GM12873 (cell line): ENCODE data around the gene CDH13.

Source experiments
- CTCF ChIP-seq: IDR thresholded peaks from 2 replicates; pipeline ENCODE4 v1.5.1; 2012; ENCODE audit warnings: low read depth, mild to moderate bottlenecking, moderate library complexity, low read length, control low read depth; ENCODE audit not compliant: insufficient read depth; ENCODE audit errors: missing control alignments

Gene CDH13

DNA sequence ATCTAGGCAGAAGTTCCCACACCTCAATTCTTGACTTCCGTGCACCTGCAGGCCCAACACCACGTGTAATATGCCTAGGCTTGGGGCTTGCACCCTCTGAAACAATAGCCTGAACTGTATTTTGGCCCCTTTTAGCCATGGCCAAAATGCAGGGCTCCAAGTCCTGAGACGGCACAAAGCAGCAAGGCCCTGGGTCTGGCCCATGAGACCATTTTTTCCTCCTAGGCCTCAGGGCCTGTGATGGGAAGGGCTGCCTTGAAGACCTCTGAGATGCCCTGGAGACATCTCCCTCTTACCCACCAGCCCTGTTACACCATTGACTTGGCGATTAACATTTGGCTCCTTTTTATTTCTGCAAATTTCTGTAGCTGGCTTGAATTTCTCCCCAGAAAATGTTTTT is 238.6 kb downstream of the CDH13 start:
- TF ChIP-seq CTCF = no peak

- no peak for TF ChIP-seq CTCF
Observed at GRCh38 chr16:82867485-82867884, 240.7 kb downstream of the CDH13 start.

GRCh38 chr16:82874271-82874670 is 247.5 kb downstream of the CDH13 start:
- no peak for TF ChIP-seq CTCF

DNA sequence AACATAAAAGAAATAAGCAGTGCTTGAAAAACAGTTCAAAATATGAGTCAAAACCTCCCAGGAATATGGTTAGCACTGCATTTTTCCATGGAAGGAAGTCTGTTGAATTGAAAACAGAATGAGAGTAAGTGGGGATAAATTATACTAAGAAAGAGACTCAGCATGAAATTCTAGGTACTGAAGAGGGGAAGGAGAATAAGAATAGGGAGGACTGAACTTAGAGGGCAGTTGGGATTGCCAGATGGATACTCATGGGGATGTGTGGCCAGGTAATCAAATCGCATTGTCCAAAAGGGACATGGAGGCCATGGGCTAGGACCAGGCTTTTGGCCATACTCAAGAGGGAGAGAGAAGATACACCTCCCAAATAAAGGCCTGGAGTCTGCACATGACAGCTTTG is 247.9 kb downstream of the CDH13 start:
- TF ChIP-seq CTCF = no peak

DNA sequence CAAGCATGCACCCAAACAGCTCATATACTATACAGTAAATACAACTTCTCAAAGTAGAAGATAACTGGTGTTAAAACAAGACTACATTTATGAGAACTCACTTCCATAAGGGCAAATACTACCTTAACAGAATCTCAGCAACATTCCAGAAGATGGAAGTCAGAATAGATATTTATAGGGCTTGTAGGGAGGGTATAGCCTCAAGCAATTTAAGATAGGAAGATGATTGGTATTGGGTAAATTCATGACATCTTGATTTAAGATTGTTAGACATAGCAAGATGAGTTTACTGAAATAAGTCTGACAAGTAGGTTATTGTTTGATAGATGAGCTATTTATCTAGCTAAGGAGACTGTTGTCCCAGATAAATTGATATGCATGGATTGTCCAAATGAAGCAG is 250.2 kb downstream of the CDH13 start:
- no peak for TF ChIP-seq CTCF

- TF ChIP-seq CTCF = no peak
Observed at GRCh38 chr16:82878466-82878865, 251.7 kb downstream of the CDH13 start.

- no peak for TF ChIP-seq CTCF
Observed at GRCh38 chr16:82880346-82880745, 253.6 kb downstream of the CDH13 start.

GRCh38 chr16:82881516-82881915 is 254.7 kb downstream of the CDH13 start:
- no peak for TF ChIP-seq CTCF
